ENCODE data around the gene BST1.

The BST1 gene, protein sequence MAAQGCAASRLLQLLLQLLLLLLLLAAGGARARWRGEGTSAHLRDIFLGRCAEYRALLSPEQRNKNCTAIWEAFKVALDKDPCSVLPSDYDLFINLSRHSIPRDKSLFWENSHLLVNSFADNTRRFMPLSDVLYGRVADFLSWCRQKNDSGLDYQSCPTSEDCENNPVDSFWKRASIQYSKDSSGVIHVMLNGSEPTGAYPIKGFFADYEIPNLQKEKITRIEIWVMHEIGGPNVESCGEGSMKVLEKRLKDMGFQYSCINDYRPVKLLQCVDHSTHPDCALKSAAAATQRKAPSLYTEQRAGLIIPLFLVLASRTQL

DNA sequence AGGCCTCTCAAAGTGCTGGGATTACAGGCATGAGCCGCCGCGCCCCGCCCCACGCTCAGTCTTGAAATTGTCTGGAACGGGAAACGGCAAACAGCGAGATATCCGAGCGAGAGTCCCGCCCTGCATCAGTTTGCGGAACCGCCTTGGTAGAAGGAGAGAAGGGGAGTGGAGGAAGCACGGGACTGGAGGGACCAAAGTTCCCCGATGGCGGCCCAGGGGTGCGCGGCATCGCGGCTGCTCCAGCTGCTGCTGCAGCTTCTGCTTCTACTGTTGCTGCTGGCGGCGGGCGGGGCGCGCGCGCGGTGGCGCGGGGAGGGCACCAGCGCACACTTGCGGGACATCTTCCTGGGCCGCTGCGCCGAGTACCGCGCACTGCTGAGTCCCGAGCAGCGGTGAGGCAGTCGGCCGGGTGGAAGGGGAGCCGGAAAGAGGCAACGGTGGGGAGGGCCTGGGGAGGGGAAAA lies at the start of gene BST1:
BST1 (plus strand) TSS at position 125 of the 463 bp plus-strand sequence; CDS start at position 205, 80 bp downstream.
- DNase-seq (ENCODE audit: low spot score): no peak

DNA sequence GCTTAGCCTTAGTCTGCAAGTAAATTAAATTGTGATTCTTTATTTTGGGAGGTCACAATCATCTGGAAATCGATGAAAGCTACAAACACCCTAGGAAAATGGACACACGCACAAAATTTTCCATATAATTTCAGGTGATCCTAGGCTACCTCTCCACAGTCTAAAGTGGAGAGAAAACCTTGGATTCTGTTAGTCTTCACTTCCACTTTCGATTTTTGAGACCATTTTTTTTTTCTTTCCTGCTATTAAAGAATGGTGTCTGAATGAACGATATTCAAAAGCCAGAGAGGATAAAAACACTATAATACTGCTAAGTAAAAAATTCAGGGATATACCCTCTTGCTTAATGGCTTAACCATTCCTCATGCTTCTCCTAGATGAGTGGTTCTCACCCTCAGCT lies 49.4 kb upstream of the BST1 start:
- DNase-seq (ENCODE audit: low spot score): peak; percentile 42

DNA sequence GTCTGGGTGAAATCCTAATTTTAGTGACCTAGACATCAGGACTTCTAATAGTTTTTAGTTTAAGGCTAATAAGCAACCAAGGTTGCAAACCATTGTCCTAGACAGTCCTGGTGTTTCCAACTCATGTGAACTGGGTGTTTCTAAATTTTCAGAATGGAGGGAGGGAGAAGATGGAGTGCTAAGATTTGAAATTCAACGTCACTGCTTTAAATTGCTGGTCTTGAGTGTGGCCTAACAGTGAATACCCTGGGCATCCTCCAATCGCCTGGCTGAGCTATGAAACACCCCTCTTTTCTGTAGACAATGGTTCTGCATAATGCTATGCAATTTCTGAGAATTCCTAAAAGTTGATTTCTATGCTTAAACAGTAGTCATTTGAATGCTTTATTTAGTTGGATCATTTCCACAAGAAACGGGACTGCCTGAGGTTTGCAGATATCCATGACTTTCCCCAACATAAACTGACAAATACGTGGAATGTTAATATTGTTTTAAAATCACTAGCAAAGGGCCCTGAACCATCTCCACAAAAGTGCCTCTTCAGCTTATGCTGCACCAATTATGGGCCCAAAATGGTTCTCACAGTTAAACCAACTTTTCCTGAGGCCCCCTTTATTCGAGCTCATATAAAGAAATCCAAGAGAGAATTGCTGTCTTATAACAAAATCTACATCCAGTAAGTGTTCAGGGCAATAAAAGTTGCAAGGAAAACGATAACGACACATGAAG lies 48.8 kb upstream of the BST1 start:
- DNase-seq (ENCODE audit: low spot score): peak; percentile 75

DNA sequence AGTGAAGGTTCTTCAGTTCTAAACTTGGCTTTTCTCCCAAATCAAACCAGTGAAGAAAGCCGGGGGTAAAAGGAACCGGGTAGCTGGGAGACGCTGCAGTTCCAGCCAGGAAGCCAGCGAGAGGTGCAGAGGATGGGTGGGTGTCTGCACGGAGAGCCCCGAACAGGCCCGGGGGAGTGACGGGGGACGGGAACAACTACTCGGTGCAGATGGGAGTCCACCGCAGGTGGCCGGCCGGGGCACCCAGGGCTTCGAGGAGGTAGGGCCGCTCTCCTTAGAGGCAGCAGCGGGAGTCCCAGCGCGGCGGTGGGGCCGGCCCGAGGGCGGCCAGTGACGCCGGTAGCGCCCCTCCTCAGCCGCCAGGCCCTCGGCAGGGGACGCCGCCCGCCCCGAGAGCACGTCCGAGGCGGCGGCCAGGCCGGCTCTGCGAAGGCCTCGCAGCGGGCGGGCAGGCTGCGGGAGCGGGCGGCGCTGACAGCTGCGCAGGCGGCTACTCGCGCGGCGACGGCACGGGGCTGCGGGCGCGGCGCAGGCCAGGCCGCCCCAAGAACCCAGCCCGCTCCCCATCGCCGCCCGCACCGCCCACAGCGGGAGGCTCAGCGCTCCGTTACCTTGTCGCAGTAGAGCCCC lies 48.2 kb upstream of the BST1 start:
- peak; percentile 58 for DNase-seq (ENCODE audit: low spot score)

DNA sequence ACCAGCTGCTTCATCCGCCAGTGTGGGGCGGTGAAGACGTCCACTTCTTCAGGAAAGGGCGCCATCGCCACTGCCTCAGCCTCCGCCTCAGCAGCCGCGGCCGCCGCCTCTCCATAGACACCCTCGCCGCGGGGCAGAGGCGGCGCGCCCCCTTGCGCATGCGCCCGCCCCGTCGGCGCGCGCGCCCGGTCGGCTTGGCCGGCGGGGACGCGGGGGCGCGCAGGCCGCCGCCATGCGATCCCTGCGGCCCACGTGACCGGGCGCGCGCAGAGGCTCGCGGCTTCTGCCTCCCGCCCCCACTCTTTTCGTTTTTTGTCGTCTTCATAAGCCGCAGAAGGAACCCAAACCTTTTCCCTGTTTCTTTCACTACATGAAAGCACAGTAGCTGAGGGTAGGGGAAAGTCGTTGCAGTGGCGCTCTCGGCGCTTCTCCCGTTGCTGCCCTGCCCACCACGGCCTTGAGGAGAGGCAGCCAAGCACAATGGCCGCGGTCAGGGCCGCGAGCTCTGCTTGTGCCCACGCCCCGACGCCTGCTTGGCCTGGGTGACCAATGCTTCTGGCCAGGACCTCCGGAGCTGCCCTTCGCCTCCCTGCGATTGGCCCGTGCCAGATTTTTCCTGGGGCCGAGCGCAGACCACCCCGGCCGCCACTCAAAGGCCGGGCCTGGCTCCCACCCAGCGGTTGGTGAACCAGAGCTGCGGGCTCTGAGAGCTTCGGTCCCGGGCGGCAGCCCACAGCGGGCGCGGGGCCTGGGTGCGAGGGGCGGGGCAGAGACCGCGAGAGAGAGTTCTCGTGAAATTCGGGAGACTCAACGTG lies 47.4 kb upstream of the BST1 start, which contains the start of gene FBXL5:
FBXL5 (minus strand) TSS at position 135 of the 815 bp plus-strand sequence; CDS start at position 65, 70 bp downstream.
- peak; percentile 82 for DNase-seq (ENCODE audit: low spot score)

DNA sequence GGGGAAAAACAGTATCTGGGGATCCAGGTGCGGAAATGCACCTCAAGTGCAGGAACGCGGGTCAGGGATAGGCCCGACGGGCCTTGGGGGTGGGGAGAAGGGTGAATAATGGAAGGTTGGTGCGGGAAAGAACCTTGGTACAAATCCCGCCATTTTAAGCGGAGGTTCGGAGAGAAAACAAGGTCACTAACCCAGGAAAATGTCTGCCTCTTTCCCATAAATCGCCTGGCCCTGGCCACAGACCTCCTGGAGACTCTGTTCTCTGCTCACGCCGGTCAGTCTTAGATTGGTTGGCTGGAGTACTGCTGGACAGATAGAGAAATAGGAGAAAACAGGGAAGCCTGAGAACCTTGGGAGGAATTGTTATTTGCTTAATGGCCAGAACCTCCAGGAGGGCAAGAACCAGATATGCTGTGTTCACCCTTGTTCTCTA lies 46.8 kb upstream of the BST1 start:
- DNase-seq (ENCODE audit: low spot score): peak; percentile 45

DNA sequence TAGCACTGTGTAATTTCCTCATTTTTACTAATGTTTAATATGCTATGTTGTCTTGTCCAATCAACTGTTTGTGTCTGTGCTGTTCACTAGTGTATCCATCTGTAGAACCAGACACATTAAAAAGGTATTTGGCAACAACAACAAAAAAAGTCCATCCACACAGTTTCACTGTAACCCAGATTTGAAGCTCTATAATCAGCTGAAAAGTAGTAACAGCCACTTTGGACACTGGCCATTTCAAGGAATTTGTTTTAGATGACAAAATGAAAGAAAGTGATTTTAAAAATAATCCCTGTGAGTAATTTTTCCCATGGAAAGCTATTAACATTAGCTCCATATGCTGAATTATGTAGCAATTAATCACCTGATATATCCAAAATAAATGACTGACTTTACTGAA lies 45.5 kb upstream of the BST1 start:
- DNase-seq (ENCODE audit: low spot score): no peak

DNA sequence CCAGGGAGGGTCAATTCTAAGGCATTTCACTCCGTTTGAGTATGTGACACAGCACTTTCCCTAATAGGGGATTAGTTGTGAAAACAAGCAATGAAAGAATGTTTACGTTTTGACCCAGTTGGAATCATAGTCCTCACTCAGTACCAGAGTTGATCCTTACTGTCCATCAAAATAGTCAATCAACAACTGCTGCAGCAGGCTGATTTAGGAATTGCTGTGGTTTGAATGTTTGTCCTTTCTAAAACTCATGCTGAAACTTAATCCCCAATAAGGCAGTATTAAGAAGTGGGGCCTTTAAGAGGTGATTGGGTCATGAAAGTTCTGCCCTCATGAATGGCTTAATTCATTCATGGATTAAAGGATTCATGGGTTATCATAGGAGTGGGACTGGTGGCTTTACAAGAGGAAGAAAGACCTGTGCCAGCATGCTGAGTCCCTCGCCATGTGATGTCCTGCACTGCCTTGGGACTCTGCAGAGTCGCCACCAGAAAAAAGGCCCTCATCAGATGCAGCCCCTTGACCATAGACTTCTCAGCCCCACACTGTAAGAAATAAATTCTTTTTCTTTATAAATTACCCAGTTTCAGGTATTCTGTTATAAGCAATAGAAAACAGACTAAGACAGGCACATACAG lies 44.6 kb upstream of the BST1 start:
- no peak for DNase-seq (ENCODE audit: low spot score)

DNA sequence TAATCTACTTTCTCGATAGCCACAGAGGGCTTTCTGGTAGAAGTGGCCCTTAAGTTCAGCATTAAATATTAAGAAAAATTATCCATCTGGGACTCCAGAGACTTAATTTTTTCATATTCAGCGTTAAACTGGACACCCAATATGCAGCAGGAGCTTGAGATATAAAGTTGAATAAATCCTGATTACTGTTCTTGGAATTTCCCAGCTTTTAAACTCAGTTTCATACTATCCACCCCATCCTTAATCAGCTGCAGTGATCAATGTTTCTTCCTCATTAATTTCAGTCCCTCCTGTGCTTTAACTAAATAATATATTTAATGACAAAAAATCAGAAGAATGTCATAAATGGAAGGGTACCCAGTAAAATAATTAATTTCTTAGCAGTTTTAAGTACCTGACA lies 44.1 kb upstream of the BST1 start:
- DNase-seq (ENCODE audit: low spot score): no peak

DNA sequence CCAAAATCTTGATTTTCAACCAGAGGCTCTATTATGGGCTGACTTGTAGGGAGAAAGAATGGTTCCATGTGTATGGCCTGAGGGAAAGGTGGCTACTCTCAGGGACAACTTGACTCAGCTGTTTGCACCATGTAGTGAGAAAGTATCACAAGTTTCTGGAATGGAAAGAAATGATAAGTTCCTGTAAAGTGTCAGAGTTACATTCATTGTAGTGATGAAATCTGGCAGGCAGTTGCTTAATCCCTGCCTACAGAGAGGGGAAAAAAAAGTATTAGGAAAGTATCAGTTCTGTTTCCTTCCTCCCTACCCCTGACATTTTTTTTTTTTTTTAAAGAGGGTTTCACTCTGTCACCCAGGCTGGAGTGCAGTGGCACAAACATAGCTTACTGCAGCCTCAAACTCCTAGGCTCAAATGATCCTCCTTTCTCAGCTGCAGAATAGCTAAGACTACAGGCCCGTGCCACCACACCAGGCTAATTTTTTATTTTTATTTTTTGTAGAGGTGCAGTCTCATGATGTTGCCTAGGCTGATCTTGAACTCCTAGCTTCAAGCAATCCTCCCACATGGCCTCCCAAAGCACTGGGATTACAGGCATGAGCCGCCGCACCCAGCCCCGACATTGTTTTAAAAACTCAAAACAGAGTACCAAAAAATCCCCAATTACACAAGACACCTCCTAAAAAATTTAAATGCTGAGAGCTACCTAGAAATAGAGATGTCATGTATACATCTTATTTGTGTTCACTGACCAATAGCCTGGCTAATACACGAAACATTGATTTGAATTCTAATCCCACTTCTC lies 42.9 kb upstream of the BST1 start:
- peak; percentile 65 for DNase-seq (ENCODE audit: low spot score)

DNA sequence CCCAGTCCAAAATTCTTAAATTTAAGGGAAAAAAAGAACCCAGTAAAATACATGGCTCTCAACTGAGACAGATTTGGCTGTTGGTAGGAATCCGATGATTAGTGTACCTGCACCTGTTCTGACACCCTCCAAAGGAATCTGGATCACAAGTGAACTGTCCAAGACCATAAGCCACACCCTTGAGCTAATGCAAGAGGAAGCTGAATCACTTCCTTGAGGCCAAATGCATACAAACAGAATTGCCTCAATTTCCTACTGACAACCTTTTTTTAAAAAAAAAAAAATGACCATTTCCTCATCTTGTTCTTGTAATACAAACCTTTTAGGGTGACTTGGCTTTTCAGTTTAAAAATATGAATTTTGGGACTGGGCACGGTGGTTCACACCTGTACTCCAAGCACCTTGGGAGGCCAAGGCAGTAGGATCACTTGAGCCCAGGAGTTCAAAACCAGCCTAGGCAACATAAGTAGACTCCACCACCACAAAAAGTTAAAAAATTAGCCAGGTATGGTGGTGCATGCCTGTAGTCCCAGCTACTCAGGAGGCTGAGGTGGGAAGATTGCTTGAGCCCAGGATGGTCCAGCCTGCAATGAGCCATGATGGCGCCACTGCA lies 37.0 kb upstream of the BST1 start:
- no peak for DNase-seq (ENCODE audit: low spot score)

DNA sequence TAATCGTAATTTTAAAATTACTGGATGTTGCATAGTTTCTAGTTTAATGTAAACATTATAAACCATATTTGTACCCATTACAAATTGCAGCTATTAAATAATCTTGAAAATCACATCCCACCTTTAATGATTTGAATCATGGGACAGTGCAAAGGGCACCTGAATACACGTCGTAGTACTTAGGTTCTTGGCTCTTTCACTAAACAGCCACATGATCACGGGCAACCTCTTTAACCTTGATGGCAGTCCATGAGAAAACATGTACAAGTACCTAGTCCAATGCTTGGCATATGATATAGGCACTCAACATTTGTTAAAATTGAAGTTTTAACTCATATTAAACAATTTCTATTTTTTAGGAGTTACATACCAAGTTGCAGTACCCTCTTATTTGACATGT lies 35.9 kb upstream of the BST1 start:
- DNase-seq (ENCODE audit: low spot score): no peak

DNA sequence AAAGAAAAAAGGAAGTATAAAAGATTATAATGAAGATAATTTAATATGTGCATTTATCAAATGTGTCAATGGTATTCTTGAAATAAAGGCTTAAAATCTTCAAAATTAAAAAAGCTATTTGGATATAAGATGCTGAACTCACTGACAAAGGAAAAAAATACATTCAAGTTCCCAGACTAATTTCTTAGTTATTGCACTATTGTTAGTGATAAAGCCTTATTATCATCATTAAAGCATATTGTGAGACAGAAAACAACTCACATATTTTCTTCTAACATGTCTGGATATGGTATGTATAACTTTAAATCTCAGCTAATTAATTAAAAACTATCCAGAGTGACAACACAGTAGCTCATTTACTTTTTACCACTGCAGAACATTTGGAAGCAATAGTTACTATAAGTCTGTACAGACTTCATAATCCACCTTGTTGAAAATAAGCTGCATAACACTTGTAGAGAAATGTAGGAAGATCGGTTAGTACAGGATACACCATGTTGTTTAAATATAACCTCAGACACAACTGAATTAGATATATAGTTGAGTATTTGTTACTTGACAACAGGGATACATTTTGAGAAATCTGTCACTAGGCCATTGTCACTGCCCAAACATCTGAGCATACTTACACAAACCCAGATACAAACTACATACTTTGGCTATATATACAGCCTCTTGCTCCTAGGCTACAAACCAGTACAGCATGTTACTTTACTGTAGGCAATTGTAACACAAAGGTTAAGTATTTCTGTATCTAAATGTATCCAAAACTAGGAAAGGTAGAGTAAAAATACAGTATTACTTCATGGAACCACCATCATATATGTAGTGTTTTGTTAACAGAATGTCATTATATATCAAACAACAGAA lies 34.1 kb upstream of the BST1 start:
- peak; percentile 74 for DNase-seq (ENCODE audit: low spot score)

DNA sequence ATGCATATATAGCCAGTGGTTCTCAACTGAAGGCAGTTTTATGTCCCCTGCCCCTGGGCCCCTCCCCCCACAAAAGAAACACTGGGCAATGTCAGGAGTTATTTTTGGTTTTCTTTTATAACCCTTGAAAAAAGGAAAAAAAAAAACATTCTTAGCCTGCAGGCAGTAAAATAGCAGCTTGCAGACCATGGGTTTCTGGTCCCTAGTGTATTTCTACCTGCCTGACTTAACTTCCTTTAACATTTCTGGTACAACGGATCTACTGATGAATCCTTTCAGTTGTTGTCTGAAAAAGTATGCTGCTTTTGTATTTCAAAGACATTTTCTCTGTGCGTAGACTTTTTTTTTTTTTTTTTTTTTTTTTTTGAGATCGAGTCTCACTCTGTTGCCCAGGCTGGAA lies 32.3 kb upstream of the BST1 start:
- DNase-seq (ENCODE audit: low spot score): no peak

DNA sequence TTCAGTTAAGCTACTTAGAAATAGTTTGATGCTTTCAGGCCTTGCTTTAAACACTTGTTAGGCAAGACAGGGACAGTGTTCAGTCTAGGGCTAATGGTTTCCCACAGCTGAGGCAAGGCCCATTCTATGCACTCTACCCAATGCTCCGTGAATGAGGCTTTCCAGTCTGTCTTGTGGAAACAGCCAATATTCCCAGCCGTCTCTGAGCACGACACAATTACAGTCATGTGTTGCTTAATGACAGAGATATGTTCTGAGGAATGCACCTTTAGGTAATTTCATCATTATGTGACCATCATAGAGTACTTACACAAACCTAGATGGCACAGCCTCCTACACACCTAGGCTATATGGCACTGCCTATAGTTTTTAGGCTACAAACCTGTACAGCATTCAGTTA lies 30.8 kb upstream of the BST1 start:
- DNase-seq (ENCODE audit: low spot score): no peak

DNA sequence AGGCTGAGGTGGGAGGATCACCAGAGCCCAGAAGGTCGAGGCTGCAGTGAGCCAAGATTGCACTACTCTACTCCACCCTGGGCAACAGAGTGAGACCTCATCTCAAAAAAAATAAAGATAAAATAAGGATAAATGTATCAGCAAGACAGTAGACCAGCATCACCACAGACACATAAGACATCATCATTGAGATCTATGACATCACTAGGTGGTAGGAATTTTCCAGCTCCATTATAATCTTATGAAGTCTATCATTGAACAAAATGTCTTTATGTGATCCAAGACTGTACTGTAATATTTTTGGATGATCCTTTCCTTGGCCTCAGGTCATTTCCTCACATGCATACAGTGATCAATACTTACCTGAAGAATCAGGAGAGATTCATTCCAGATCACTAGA lies 29.5 kb upstream of the BST1 start:
- no peak for DNase-seq (ENCODE audit: low spot score)

DNA sequence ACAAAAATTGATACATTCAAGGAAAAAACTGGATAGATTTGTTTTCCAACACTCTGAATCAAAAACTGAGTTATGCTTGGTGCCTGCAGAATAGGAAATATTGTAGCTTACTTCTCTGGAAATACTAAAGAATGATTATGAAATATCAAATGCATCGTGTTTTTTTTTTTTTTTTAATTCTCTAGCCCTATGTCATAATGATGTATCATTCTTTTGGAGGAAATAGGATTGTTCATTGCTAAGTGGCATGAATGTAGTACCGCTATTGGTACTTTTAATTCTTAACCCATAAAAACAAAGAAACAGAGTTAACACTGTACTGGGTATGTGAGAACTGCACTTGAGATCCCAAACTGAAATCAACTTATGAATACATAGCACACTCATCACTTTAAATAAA lies 28.8 kb upstream of the BST1 start:
- DNase-seq (ENCODE audit: low spot score): no peak

DNA sequence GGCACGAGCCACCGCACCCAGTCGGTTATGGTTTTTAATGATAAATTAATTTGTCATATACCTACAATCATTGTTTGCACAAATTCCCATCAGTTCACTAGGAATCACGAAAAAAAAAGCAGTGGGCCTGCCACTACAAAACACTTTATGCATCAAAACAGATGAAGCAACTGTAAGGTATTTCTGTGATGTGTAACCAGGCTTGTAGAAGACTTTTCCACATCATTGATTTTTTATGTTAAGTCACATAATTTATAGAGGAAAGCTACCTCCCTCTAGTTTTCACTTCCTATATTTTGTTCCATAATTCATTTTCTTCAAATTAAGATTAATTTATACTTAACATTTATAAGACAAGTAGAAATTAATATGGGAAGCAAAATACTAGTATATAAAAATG lies 27.9 kb upstream of the BST1 start:
- no peak for DNase-seq (ENCODE audit: low spot score)

DNA sequence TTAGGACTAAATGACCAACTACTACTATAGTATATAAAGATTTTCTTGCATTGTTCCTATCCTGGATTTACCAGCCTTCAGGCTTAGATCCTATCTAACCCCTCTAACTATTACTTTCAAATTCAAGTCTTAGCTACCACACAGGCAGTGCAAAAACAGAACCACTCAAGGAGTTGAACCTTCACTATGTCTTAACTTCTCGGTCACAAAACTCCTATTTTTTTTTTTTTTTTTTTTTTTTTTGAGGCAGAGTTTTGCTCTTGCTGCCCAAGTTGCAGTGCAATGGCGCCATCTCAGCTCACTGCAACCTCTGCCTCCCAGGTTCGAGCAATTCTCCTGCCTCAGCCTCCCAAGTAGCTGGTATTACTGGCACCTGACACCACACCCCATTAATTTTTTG lies 27.5 kb upstream of the BST1 start:
- DNase-seq (ENCODE audit: low spot score): no peak

All from pons (tissue), 1 donor.